Epidermal melanocyte (primary cell): ENCODE data around the gene OXER1.

ENCODE experiments used
- DNase-seq: peaks from one replicate; pipeline ENCODE4 v3.0.0; 2011; ENCODE audit warnings: low spot score; ENCODE audit not compliant: insufficient read length

Gene OXER1

GRCh38 chr2:42769583-42770287 is 5.8 kb upstream of the OXER1 start:
- no peak for DNase-seq

DNA sequence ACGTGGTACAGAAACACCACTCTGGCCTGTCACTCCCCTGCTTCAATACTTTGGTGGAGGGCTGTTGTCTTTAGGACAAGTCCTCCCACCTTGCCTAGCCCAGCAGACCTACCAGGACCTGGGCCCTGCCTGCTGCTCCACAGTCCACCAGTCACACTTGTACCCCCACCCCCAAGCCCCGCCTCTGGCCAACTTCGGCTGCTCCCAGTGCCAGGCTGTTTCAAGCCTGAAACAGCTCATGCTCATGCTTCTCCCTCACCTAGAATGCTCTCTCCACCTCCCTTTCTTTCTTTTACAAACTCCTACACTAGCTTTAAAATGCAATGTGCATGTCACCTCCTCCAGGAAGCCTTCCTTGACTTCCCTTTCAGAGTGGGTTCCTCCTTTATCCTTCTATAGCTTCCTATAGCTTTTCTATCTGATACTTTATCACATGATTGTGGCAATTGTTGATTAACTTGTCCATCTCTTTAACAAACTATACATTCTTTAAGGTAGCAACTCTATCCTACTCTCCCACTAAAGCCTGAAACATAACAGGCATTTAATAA is 4.8 kb upstream of the OXER1 start:
- DNase-seq = no peak

DNA sequence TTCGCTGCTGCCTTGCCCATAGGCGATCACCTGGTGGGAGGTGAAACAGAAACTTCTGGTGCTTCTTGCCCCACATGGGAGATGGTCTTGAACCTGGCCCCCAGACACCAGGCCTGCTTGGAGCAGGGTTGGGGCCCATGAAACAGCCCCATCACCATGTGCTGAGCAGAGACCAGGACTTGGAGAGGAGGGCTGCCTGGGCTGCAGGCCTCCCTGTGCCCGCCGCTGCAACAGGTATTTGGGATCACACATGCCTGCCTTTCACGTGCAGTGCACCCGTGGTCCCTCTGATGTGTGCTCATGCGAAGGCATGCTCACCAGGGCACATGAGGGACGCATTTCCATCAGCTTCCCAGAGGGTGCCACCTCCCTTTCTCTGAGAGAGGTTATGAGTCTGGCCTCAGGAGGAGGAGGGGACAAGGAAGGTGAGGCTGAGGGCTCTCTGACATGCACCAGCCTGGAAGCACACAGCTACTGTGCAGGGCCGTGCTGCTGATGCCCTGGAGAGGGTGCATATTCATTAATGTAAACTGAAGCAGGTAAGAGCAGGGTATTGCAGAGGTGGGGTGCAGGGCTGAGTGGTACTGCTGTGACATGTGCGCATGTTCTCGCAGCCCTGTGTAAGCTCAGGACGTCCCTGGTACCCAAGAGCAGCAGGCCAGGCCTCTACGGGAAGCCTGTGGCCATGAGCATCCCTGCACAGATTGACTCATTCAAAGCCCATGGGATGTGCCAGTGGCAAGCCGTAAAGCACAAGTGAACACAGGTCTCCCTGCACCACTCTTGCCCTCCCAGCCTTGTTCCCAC is 4.2 kb upstream of the OXER1 start:
- no peak for DNase-seq

- DNase-seq = no peak
Measured at GRCh38 chr2:42767080-42767898, 3.4 kb upstream of the OXER1 start.

GRCh38 chr2:42765686-42766085 is 1.8 kb upstream of the OXER1 start:
- no peak for DNase-seq

DNA sequence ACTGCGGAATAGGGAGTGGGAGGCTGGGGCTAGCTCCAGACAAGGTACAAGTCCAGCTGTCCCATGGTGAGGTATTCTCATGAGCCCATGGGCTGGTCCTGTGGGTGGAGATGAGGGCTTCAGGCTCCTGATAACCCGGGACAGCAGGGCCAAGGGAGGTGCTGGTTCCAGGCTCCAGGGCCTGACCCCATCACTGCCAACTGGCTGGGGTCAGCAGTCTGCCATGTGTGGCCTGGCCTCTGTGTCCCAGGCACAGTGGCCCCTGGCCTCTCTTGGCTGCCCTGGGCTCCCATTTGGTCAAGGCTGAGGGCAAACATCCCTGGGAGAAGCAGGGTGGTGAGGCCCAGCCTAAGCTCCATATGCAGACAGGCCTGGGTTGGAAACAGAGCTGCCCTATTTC is 966 bp upstream of the OXER1 start:
- no peak for DNase-seq

DNA sequence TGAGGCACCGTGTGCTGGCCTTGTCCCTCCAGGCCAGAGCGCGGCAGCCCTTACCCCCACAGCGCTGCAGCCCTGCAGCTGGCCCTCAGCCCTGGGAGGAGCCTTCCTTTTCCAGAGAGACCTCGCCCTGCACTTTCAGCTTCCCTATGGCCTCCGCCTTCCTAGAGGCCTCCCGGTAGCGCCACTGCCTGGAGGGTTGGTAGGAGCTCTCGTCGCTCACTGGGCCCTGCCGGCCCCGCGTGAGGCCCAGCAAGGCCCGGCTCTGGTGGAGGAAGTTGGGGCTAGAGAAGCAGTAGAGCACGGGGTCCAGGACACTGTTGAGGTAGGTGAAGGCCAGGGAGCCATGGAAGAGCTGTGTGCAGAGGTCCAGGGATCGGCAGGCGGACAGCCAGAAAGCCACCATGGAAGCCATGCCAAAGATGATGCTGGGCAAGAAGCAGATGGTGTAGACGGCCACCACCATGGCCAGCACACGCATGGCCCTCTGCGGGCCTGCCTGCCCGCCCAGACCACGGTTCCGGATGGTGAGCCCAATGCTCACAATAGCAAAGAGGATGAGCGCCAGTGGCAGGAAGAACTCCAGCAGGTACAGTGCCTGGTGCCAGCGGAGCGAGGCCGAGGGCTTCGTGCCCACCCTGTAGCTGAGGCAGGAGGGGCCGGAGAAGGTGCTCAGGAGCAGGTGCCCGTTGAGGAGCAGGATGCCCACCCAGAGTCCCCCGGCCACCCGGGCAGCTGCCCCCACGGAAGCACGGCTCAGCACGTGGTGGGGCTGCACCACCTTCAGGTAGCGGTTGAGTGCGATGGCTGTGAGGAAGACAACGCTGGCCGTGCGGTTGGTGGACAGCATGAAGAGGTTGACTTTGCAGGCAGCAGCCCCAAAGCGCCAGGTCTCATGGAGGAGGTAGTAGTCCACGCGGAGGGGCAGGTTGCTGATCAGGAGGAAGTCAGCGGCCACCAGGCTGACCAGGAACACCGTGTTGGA is 821 bp downstream of the OXER1 start:
- no peak for DNase-seq

DNA sequence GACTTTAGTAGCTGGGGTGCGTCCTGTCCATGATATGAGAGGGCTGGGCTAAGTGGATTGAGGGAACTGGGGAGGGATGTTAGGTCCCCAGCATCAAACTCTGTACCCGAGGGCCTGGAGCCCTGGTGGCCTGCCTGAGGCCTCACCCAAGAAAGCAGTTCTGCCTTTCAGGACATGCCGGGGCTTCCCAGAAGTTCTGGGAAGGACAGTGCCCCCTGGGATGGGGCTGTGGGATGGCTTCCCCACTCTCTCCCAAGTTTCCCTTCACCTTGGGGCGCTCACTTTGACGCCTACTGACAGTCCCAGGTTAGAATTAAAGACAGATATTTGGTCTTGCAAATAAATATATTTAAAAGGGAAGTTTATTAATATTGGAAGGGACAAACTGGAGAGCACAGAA is 1.8 kb downstream of the OXER1 start:
- DNase-seq = no peak

DNA sequence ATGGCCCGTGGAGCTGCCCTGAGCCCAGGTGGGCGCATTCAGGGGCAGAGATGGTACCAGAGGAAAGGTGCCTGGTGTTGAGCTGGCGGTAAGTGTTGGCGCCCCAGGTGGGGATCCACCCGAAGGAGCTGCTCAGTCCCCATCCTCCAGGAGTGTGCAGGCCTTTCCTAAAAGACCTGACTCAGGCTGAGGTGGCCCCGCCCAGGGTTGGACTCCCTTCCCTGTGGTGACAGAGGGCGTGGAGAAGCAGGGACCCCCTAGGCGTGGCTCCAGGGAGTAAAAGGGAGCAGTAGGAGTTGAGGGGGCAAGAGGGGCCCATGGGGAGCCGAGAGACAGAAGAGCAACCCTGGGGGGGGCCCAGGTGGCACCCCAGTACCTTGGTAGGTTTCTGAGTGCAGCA is 2.4 kb downstream of the OXER1 start:
- DNase-seq = no peak

DNA sequence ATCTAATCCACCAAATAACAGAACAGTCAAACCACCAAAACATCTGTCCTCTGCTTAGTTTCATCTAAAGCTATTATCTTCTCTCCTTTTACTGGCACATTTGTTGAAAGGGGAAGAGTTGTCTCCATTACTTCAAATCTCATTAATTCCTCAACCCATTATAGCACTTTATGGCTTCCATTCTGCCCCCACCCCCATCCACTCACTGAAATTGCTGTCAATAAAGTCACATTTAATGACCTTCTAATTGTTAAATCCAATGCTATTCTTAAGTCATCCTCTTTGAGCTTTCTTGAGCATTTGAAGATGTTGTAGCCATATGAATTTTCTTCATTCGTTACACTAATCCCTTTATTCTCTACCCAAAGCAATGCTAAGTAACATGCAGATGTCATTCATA is 5.2 kb downstream of the OXER1 start:
- no peak for DNase-seq

DNA sequence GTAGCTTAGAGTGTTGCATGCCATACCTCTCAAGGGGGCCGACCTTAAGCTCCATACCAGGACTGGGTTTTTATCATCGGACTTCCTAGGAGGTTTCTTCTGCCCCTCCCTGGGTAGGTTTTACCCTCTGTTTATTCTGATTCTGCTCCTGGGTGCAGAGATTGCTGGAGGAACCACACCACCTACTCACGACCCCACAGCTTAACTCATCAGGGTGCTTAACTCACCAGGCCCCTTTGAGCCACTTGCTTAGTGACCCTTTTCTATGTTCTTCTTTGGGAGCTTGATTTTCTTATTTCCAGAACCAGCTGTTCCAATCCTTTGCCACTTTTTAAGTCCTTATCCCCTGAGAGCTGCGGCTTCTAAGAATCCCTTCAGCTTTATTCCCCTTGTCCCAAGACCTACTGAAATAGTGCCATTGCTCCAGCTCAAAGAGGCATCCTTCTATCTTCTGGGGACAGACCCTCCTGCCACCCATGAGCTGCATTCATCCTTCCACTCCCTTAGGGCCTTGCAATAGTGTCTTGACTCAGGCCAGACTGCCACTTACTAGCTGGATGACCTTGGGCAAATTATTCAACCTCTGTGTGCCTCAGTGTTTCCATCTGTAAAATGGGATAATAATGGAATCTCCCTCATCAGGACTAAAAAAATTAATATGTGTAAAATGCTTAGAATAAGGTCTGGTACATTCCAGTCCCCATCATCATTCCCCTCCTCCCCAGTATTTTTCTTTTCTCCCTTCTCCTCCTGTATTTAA is 5.8 kb downstream of the OXER1 start:
- no peak for DNase-seq

DNA sequence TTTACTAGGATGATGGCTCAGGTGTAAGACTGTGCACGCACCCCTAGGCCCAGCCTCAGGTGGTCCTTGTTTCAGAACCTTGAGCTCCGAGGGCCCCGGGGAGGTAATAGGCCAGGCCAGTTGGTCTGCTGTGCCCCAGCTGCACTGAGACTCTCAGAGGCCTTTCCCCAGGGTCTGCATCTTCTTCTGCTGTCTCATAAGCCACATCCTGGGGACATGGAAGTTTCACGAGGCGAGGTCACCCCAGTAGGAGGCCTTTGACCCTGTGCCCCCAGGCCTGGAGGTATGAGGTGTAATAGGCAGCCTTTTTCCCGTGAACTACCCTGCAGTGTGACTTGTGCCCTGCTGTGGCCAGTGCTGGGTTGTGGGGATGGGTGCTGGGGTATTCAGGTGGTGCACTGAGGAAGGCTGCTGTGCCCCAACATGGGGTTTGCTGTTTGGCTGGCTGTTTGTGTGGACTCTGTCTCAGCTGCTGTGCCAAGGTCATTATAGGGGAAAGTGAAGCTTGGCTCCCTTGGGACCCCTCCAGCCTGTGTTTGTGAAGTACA is 6.9 kb downstream of the OXER1 start:
- no peak for DNase-seq

DNA sequence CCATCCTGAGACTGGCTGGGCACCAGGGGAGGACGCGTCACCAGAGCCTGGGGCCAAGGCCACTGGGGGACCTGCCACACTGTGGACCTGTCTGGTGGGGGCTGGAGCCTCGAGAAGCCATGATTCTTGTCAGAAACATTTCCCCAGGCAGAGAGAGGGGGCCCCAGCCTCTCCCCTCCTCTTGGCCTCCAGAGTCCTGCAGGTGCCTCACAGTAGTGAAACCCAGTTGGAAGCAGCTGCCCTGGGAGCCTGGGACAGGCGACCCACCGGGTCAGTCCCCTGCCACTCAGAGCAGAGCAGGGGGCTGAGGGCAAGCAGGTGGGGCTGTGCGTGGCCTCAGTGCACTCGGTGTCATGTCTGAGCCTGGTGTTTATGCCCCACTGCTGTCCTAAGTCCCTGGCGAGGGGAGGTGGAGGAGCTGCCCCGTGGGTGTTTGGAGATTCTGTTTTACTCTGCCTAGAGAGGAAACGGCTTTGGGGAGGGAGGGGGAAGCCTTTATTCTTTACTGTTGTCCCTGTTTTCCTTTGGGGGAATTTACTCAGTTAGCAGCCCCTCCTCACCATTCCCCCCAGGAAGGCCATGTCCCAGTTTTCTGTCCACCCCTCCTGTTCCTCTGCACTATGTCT is 7.7 kb downstream of the OXER1 start:
- DNase-seq = no peak

DNA sequence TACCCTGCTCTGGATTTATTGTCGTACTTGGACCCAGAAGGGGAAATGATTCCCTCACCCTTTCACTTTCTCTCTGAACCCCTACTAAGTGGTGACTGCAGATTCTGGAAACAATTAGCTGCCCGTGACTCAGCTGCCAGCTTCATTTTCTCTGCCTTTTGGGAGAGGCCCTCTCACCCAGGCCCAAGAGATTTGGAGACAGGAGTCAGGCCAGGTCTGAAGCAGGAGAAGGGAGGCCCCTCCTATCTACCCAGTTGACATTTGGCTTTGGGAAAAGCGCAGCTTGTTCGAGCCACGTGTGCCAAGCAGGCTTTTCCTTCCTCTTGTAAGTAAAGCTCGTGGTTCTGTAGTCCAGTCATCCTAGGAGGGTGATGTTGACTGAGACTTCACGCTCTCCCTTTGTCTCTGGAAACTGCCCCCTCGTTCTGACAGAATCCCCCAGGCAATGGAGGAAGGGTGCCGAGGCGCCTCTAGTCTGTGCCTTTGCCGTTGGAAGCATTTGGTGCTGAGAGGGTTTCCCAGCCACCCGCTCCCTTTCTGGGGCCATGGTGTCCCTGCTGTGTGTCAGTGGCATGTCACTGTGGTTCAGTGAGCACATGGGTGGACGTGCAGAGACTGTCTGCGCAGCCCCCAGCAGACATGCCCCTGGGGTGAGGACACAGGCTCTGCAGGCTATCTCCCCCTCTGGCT is 8.6 kb downstream of the OXER1 start:
- no peak for DNase-seq

- DNase-seq = no peak
Measured at GRCh38 chr2:42754776-42755140, 9.2 kb downstream of the OXER1 start.

DNA sequence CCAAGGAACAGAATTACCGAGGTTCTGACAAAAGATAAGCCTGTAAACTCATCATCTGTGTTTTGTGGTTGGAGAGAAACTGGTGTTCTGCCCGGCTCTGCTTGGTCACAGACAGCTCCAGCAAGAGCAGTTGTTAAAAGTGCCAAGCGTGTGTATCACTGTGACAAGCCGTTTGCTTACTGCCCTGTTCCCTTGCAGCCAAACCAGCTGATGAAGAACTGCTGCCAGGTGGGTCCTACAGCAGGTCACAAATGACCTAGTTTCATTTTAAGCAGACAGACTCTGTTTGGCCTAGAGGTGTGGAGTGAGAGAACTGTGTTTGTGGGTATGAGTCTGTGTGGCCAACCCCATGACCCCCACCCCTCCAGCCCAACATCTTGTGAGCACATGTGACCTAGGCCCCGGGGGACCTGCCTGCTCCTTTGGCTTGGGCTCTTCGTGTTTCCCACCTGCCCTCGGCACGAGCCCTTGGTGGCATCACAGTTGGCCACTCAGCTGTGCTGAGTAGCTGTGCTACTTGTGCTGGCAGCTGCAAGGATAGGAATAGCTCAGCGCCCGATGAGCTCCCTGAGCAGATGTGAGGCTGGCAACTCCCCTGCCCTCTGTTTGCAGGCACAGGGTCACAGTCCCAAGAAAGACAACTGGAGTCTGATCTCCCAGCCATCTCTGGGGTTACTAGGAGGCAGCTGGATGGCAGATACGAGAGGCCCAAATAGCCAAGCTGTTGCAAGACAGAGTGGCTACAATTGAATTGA is 9.7 kb downstream of the OXER1 start:
- no peak for DNase-seq

DNA sequence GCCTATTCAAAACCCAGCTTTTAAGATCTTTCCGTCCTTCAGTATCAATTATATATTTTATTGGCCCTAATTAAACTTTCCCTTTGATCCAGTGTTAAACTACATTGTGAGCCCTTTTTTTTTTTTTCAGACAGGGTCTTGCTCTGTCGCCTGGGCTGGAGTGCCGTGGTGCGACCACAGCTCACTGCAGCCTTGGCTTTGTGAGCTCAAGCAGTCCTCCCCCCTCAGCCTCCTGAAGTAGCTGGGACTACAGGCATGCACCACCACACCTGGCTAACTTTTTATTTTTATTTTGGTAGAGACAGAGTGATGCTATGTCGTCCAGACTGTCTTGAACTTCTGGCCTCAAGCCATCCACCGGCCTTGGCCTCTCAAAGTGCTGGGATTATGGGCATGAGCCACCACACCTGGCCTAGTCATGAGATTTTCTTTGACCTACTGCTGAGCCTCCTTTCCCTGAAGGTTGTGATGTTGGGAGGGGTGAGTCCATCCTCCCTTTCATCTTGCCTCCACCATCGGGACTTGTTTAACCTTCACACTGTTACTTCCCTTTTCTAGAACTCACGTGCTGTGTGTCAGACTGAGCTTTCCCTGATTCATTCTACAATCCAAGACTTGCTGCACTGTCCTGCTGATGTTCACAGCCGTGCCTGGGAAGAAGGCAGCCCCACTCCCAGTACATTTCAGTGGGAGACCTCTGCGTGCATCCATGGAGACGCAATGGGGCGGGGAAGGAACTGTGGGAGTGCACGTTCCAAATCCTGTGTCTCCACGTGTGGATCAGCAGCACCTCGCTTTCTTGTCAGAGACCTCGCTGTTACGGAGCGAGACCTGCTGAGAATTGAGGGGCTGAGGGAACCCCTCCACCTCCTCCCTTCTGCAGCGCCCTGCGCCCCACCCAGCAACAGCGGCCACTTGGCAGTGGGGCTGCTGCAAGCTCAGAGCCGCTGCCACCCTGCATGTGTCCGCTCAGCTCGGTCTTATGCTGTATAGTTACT is 10.8 kb downstream of the OXER1 start:
- no peak for DNase-seq
